ENCODE data around the gene RAD23A. TPM values are rescaled to one million over a fixed set of nuclear protein-coding genes. Genes with fewer than 3 reads are reported as not detected.

Gene RAD23A
- total RNA-seq, 1 donor from 2014 or later = 112 TPM

GRCh38 chr19:12933287-12934072, 12.2 kb upstream of the RAD23A start, which contains the start of gene FARSA:
Gene FARSA (minus strand): TSS chr19:12933711. CDS start chr19:12933696, 15 bp downstream.
- peak; percentile 80 for DNase-seq
- no peaks in the 10 kb centered on the region for H3K9me3 Mint-ChIP-seq
- H3K4me3 Mint-ChIP-seq = peak within 1 kb of the TSS; percentile 96
- H3K27me3 Mint-ChIP-seq = no peaks in the 10 kb centered on the region
- H3K36me3 Mint-ChIP-seq (ENCODE audit: low read depth) = peaks cover 34% of the 10 kb centered on the region
- peak; percentile 57 for ATAC-seq (ENCODE audit: low read depth)
- TF ChIP-seq CTCF (IDR thresholded peaks at IDR 0.05) = no peak
- intact Hi-C loops (cut with micrococcal nuclease) = loop anchor here (1.0 kb wide), 4 partner anchors 12 to 52 kb away; partner anchors contain the start of genes DNASE2, GCDH, RAD23A and SYCE2
- POLR2A ChIA-PET = interaction anchor here (0.6 to 3.5 kb wide), 26 partner anchors 9 to 1204 kb away, joined by 3 to 46 read pairs (median 4); partner anchors contain the start of genes C19orf53, DNASE2, GCDH and GET3
- CTCF ChIA-PET = interaction anchor here (1.2 kb wide), 1 partner anchor 32 kb away, joined by 8 read pairs; no protein-coding TSS in a partner anchor
- peak within 1 kb of the TSS; percentile 86 for H3K27ac Mint-ChIP-seq
- H3K4me1 Mint-ChIP-seq = peaks cover 42% of the 10 kb centered on the region

GRCh38 chr19:12935071-12935470, 10.6 kb upstream of the RAD23A start:
- CTCF ChIA-PET = no interaction called here
- peaks cover 36% of the 10 kb centered on the region for H3K36me3 Mint-ChIP-seq (ENCODE audit: low read depth)
- POLR2A ChIA-PET = interaction anchor here (0.7 to 3.5 kb wide), 4 partner anchors 10 to 166 kb away, joined by 3 to 24 read pairs (median 16); partner anchors contain the start of genes GCDH, JUNB and RAD23A
- DNase-seq (no peak), ATAC-seq (ENCODE audit: low read depth) (no peak)
- no peaks in the 10 kb centered on the region for H3K9me3 Mint-ChIP-seq
- H3K27ac Mint-ChIP-seq = no peak overlapping the region
- no peaks in the 10 kb centered on the region for H3K27me3 Mint-ChIP-seq
- H3K4me3 Mint-ChIP-seq = no peak overlapping the region
- intact Hi-C loops (cut with micrococcal nuclease) = loop anchor here (5.0 kb wide), 2 partner anchors 213 to 217 kb away; partner anchors contain the start of genes IER2, STX10 and TNPO2
- H3K4me1 Mint-ChIP-seq = peaks cover 55% of the 10 kb centered on the region
- TF ChIP-seq CTCF (IDR thresholded peaks at IDR 0.05) = no peak

- ChIA-PET POLR2A (interaction anchor here (0.6 to 3.3 kb wide), 8 partner anchors 9 to 200 kb away, joined by 4 to 21 read pairs (median 8); partner anchors contain the start of genes DNASE2, GCDH, GET3 and NACC1), CTCF (no interaction called here)
- H3K27ac Mint-ChIP-seq = peak overlapping the region; percentile 41
- peak overlapping the region; percentile 32 for H3K4me3 Mint-ChIP-seq
- no peaks in the 10 kb centered on the region for H3K27me3 Mint-ChIP-seq
- intact Hi-C loops (cut with micrococcal nuclease) = loop anchor here (5.0 kb wide), 2 partner anchors 214 to 216 kb away; partner anchors contain the start of genes IER2, STX10 and TNPO2
- no peak for ATAC-seq (ENCODE audit: low read depth)
- no peaks in the 10 kb centered on the region for H3K9me3 Mint-ChIP-seq
- H3K36me3 Mint-ChIP-seq (ENCODE audit: low read depth) = peaks cover 42% of the 10 kb centered on the region
- no peak for TF ChIP-seq CTCF (IDR thresholded peaks at IDR 0.05)
- DNase-seq = no peak
- peaks cover 65% of the 10 kb centered on the region for H3K4me1 Mint-ChIP-seq
Measured at GRCh38 chr19:12936582-12936981, 9.1 kb upstream of the RAD23A start.

- Mint-ChIP-seq H3K27me3 (no peaks in the 10 kb centered on the region), H3K4me1 (peaks cover 65% of the 10 kb centered on the region), H3K36me3 (ENCODE audit: low read depth) (peaks cover 48% of the 10 kb centered on the region), H3K4me3 (peak overlapping the region; percentile 99), H3K27ac (peak overlapping the region; percentile 95), H3K9me3 (no peaks in the 10 kb centered on the region)
- ChIA-PET POLR2A (interaction anchor here (0.6 to 3.3 kb wide), 22 partner anchors 9 to 1070 kb away, joined by 3 to 37 read pairs (median 5); partner anchors contain the start of genes DNASE2, GADD45GIP1, GCDH and GET3), CTCF (interaction anchor here (0.9 to 1.5 kb wide), 3 partner anchors 28 to 52 kb away, joined by 4 to 5 read pairs (median 5); partner anchors contain the start of gene GCDH)
- DNase-seq = no peak
- intact Hi-C loops (cut with micrococcal nuclease) = loop anchor here (5.0 kb wide), 2 partner anchors 215 kb away; partner anchors contain the start of genes IER2, STX10 and TNPO2
- ATAC-seq (ENCODE audit: low read depth) = no peak
- TF ChIP-seq CTCF (IDR thresholded peaks at IDR 0.05) = no peak
Measured at GRCh38 chr19:12937093-12937926, 8.4 kb upstream of the RAD23A start.
